IMR-90 (cell line): Measurements from ENCODE around the gene SURF4.
"Not testable (repeated sequence)": the region's sequence is repeated elsewhere in the genome, so short reads cannot be mapped to it uniquely, and the experiment has no call there.

Experiments used
- CEBPB ChIP-seq: IDR thresholded peaks from 2 replicates; pipeline ENCODE4 v1.6.1; 2012; ENCODE audit warnings: low read depth, low read length, improper control_type of control experiment
- MAFK ChIP-seq: IDR thresholded peaks from 2 replicates; pipeline ENCODE4 v1.6.1; 2012; ENCODE audit warnings: low read depth, low read length, improper control_type of control experiment
- POLR2A ChIP-seq: IDR thresholded peaks from 2 replicates; pipeline ENCODE4 v1.6.1; 2012; ENCODE audit warnings: mild to moderate bottlenecking, low read depth, low read length
- RAD21 ChIP-seq: IDR thresholded peaks from 2 replicates; pipeline ENCODE4 v1.6.1; 2012; ENCODE audit warnings: low read length, improper control_type of control experiment
- RCOR1 ChIP-seq: IDR thresholded peaks from 2 replicates; pipeline ENCODE4 v1.6.1; 2012; ENCODE audit warnings: mild to moderate bottlenecking, low read length, improper control_type of control experiment; ENCODE audit not compliant: insufficient replicate concordance
- SMC3 ChIP-seq: fragments of 150-350 bp; IDR thresholded peaks from 2 replicates; pipeline ENCODE4 v1.6.1; 2016; ENCODE audit warnings: low read depth, mild to moderate bottlenecking, antibody characterized with exemption, low read length, moderate library complexity
- TF ChIP-seq, protein P1 (sequence below): conservative IDR thresholded peaks from 2 replicates; pipeline ENCODE4 v1.5.1; 2012; ENCODE audit warnings: mild to moderate bottlenecking, low read depth, low read length, improper control_type of control experiment
- TF ChIP-seq, protein P2 (sequence below): fragments of 150-350 bp; IDR thresholded peaks from 2 replicates; pipeline ENCODE4 v1.6.1; 2017; ENCODE audit warnings: mild to moderate bottlenecking, antibody characterized with exemption, low read length, low read depth

DNA sequence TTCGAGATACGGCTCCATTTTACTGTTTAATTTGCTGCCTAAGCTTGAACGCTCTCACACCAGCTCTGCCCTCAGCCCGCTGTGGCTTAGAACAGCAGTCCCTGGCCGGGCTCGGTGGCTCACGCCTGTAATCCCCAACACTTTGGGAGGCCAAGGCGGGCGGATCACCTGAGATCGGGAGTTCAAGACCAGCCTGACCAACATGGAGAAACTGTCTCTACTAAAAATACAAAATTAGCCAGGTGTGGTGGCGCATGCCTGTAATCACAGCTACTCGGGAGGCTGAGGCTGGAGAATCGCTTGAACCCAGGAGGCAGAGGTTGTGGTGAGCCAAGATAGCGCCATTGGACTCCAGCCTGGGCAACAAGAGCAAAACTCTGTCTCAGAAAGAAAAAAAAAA, 1.4 kb upstream of the SURF4 start:
- TF ChIP-seq, protein P1, sequence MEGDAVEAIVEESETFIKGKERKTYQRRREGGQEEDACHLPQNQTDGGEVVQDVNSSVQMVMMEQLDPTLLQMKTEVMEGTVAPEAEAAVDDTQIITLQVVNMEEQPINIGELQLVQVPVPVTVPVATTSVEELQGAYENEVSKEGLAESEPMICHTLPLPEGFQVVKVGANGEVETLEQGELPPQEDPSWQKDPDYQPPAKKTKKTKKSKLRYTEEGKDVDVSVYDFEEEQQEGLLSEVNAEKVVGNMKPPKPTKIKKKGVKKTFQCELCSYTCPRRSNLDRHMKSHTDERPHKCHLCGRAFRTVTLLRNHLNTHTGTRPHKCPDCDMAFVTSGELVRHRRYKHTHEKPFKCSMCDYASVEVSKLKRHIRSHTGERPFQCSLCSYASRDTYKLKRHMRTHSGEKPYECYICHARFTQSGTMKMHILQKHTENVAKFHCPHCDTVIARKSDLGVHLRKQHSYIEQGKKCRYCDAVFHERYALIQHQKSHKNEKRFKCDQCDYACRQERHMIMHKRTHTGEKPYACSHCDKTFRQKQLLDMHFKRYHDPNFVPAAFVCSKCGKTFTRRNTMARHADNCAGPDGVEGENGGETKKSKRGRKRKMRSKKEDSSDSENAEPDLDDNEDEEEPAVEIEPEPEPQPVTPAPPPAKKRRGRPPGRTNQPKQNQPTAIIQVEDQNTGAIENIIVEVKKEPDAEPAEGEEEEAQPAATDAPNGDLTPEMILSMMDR, result not testable (repeated sequence)
- not testable (repeated sequence) for TF ChIP-seq POLR2A, CEBPB, RAD21, MAFK, RCOR1, SMC3
- TF ChIP-seq, protein P2, sequence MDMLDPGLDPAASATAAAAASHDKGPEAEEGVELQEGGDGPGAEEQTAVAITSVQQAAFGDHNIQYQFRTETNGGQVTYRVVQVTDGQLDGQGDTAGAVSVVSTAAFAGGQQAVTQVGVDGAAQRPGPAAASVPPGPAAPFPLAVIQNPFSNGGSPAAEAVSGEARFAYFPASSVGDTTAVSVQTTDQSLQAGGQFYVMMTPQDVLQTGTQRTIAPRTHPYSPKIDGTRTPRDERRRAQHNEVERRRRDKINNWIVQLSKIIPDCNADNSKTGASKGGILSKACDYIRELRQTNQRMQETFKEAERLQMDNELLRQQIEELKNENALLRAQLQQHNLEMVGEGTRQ, result not testable (repeated sequence)
